HG03342 (cell line): ENCODE results near the gene RCAN2.
A peak's percentile ranks its signal among the peaks of the same experiment; 100 is the strongest.
"Not testable (repeated sequence)": the region's sequence is repeated elsewhere in the genome, so short reads cannot be mapped to it uniquely, and the experiment has no call there.

Source experiments
- ATAC-seq: cut with Tn5 transposase; IDR thresholded peaks from one replicate; pipeline ENCODE4 v1.9.1; 2021; ENCODE audit warnings: mild to moderate bottlenecking, moderate library complexity; ENCODE audit not compliant: unreplicated experiment

Gene RCAN2

DNA sequence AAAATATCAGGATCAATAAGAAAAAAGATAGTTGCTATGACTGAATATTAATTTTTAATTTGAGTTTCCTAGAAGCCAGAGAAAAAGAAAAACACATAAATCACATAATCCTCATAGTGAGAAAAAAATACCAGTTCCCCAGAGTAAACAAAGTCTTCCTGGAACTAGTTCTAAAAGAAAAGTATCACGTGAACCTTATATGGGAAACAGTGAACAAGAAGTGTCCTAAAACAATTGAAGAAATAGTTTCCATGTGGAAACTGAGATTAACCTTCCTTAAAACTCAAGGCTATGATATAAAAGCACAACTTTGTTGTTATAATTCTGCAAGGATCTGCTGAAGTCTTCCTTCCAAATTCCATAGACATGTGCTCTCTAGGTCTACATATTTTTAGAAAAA is 50.6 kb downstream of the RCAN2 start:
- ATAC-seq = no peak

GRCh38 chr6:46440141-46440540 is 51.1 kb downstream of the RCAN2 start:
- no peak for ATAC-seq

GRCh38 chr6:46438245-46438644 is 53.0 kb downstream of the RCAN2 start:
- ATAC-seq = no peak

DNA sequence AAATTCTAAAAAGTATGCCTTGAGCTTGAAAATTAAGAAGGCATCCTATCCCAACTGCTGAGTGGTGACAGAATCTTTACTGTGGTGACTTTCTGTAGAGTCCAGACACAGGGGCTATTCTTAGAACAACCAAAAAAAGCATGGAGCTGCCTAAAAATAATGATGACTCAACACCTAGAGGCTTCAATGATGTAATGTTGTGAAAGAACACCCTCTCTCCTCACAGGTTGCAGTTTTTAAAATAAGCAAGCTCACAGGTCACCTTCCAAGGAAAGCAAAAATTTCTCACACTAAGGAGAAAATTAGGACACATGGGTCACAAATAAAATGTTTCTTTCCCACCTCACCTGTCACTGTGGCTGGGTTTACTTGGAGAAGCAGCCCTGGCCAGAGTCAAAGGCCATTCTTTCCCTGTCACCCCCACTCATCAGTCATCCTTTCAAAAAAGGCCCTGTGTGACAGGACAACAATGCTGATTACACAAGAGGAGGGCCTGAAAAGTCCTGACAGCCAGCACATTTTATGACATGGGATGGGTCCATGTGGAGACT is 53.5 kb downstream of the RCAN2 start:
- ATAC-seq = no peak

DNA sequence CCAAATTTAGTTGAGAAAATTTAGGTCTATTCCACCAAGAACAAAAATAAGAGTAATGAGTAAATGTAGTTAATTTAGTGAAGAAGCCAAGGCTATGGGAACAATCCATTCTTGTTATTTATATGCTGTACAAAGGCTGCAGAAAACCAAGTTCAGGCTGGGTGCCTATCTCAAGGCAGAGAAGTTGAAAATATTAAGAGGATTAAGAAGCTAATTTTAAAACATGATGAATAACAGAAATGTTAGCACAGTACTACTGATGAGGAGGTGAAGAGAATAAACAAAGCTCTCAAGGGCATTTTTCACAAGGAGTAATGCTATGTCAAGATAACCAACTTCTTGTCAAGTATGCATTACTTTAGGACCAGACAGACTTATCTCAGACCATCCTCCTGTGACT is 68.6 kb downstream of the RCAN2 start:
- ATAC-seq = no peak

DNA sequence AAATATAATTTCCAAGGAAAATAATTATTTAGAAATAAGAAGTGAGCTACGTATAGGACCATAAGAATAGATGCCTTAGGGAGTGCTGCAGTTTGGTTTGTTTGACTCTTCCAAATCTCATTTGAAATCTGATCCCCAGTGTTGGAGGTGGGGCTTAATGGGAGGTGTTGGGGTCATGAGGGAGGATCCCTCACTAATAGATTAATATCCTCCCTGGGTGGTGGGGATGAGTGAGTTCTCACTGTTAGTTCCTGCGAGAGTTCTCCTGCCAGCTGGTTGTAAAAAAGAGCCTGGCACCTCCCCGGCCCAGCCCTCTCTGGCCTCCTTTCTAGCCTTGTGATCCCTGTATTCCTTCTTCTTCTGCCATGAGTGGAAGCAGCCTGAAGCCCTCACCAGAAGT is 69.3 kb downstream of the RCAN2 start:
- ATAC-seq = no peak

GRCh38 chr6:46420921-46421638 is 70.2 kb downstream of the RCAN2 start:
- no peak for ATAC-seq

DNA sequence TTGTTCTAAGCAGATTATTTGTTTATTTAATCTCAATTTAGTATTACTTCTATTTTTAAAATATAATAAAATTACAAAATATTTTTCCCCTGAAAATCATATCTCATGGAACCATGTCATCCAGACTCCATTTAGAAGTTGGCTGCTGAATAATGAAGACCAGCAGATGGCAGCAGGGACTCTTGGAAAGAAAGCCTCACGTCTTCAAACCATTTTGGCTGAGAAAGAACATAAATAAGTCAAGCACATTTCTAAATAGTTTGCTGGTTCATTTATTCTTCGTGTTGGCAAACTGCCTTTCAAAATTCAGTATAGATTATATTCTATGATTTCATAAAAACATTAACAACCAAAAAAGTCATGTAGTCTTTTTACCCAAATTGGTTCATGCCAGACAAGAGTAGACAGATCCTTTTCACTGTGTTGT is 71.7 kb downstream of the RCAN2 start:
- no peak for ATAC-seq

GRCh38 chr6:46414398-46414797 is 76.9 kb downstream of the RCAN2 start:
- no peak for ATAC-seq

DNA sequence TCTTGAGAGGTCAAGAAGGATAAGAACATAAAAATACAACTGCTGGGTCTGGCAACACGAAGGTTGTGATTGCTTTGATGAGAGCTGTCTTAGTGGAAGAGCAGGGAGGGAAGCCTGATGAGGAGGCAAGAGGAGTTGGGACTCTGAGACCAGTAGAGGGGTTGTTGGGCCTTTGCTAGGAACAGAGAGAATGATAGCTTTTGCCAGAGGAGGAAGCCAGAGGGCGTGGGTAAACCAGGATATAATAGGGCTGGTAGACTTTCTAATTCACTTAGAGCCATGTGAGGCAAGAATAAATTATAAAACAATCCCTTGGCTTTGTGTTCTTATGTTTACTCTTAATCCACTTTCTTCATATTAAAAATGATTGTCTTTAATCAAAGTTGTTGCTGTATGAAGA is 78.6 kb downstream of the RCAN2 start:
- no peak for ATAC-seq

DNA sequence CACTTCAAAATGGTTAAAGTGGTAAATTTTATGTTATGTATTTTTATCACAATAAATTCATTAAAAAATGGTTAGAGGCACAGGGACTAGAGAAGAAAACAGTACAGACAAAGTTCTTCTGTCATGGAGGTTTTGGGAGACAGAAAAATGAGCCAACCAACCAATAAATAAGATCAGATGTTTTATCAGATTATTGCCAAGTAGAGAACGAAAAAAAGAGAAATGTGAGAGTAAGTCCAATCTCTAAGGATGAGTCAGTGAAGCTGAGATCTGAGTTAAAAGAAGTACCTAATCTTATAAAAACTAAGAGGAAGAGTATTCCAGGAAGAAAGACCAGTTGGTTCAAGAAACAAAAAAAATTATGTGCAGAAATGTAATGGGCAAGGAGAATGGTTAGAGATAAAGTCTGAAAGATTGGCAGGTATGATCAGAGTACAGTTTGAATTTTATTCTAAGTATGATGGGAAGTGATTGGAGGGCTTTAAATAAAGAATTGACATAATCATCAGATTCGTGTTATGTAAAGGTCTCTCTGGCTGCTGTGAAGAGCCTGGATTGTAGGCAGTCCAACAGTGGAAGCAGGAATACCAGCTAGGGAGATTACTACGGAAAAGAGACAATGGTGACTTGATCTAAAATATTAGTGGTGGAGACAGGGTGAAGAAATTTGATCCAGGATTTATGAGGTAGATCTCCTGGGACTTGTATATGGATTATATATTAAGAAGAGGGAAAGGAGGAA is 79.6 kb downstream of the RCAN2 start:
- no peak for ATAC-seq

GRCh38 chr6:46410334-46410953 is 80.8 kb downstream of the RCAN2 start:
- peak; percentile 51 for ATAC-seq

GRCh38 chr6:46407776-46408530 is 83.3 kb downstream of the RCAN2 start:
- no peak for ATAC-seq

DNA sequence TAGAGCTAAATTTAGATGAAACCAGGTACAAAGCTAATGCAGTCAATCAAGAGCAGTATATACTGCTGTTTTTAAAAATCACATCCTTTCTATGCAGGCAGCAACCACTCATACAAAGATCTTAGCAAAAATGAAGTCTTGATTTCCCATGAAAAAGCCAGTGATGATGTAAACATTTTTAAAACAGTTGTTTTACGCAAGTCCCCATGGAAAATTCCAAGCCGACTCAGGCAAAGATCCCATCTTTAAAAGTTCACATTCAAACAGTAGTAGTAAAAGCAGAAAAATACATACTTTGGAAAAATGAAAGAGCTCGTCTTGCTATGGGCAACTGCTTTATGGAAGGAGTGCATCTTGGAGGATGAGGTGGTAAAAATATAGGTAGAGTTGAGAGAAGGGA is 84.0 kb downstream of the RCAN2 start:
- ATAC-seq = no peak

- ATAC-seq = not testable (repeated sequence)
Observed at GRCh38 chr6:46405620-46406180, 85.5 kb downstream of the RCAN2 start.

- ATAC-seq = no peak
Observed at GRCh38 chr6:46400898-46401297, 90.4 kb downstream of the RCAN2 start.

DNA sequence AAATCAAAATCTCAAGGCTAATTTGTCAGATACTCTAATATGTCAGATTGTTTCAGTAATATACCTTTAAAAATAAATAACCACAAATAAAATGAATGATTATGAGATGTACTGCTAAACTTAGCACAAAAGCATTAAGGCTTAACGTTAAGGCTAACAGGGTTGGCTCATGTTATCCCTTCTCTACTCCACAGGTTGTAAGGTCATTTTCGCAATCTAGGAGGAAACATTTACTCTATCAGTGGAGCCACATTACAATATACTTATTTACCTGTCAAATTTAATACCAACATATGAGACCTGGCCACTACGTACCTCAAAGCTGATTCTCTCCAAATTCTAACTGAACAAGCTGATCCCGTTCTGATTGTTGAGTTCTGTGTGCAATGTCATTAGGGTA is 95.7 kb downstream of the RCAN2 start:
- no peak for ATAC-seq

GRCh38 chr6:46393940-46394337 is 97.3 kb downstream of the RCAN2 start:
- ATAC-seq = no peak

GRCh38 chr6:46393161-46393939 is 97.9 kb downstream of the RCAN2 start:
- no peak for ATAC-seq

DNA sequence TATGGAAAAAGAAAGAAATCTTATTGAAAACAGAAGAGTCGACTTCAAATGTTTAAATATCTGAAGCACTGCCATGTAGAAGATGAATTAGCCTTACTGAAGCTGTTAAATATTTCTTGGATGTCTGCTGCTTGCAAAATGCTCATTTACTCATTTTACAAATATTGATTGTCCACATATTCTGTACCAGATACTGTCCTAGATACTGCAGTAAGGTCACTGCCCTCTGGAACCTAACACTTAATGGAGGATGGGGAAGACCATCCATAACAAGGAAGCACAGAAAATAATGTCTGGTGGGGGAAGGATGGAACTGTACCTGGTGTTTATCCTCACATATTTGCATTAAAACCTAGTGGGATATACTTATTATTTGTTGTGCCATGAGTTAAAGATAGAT is 99.0 kb downstream of the RCAN2 start:
- no peak for ATAC-seq
